GM12878 (cell line): ENCODE measurements around the gene HDDC2. TPM values are rescaled to one million over a fixed set of nuclear protein-coding genes. Genes with fewer than 3 reads are reported as not detected.

Source experiments
- ATAC-seq: fragments of 200-7000 bp; cut with Tn5 transposase; 3 replicates; pipeline ENCODE4 v1.9.1; 2020; ENCODE audit warnings: mild to moderate bottlenecking, moderate library complexity
- BruUV-seq: library from RNA; stranded (reverse); fragments of 400-500 nt; replicated peaks from 2 replicates; lab custom pipeline; 2021; lab: Mats Ljungman, UMichigan
- CTCF ChIA-PET: fragments of 300-600 bp; sonication (Branson Sonifier 250); formaldehyde crosslinking; extraction: SDS; loops from one replicate; lab custom pipeline; 2021; ENCODE audit warnings: inconsistent platforms; lab: Yijun Ruan, JAX
- POLR2A ChIA-PET: fragments of 350-600 bp; formaldehyde crosslinking; extraction: SDS; loops from one replicate; lab custom pipeline; 2021; ENCODE audit warnings: inconsistent platforms; lab: Charles Lee
- RAD21 ChIA-PET: fragments of 300-600 bp; sonication (Branson Sonifier 250); formaldehyde crosslinking; loops from one replicate; lab custom pipeline; 2023; ENCODE audit warnings: antibody characterized with exemption; ENCODE audit not compliant: unreplicated experiment; lab: Charles Lee
- SMC1A ChIA-PET: fragments of 300-600 bp; sonication (Branson Sonifier 250); formaldehyde crosslinking; loops from one replicate; lab custom pipeline; 2023; ENCODE audit not compliant: unreplicated experiment, uncharacterized antibody; lab: Charles Lee
- DNase-seq: peaks from one replicate; pipeline ENCODE4 v3.0.0-alpha.2; 2011; ENCODE audit warnings: low read depth, low spot score
- FAIRE-seq: peaks from 3 replicates; lab custom pipeline; 2011; peaks lifted over from hg19 to GRCh38; lab: Jason Lieb, UNC
- H2AFZ ChIP-seq: 2 replicates; pipeline ENCODE4 v1.6.0; 2011; ENCODE audit warnings: low read depth, low read length, control low read depth; ENCODE audit not compliant: control insufficient read depth
- H3K27ac ChIP-seq: 2 replicates; pipeline ENCODE4 v1.5.1; 2011; ENCODE audit warnings: control low read depth; ENCODE audit not compliant: control insufficient read depth, insufficient read depth
- H3K27me3 ChIP-seq, 2 experiments: replicated peaks in 1 of 2; 2 replicates each; pipeline versions ENCODE4 v1.6.0 to v1.6.1; 2011; ENCODE audit warnings: low read length in 1 of 2; ENCODE audit not compliant: control insufficient read depth in 2 of 2, insufficient read depth in 2 of 2
- H3K36me3 ChIP-seq, 2 experiments: 2 replicates each; pipeline ENCODE4 v1.5.1; 2011; ENCODE audit warnings: low read length in 1 of 2; ENCODE audit not compliant: control insufficient read depth in 2 of 2, insufficient read depth in 2 of 2
- H3K4me1 ChIP-seq: 2 replicates; pipeline ENCODE4 v1.6.1; 2011; ENCODE audit warnings: mild to moderate bottlenecking, low read length, moderate library complexity, mixed read lengths; ENCODE audit not compliant: control insufficient read depth, insufficient read depth
- H3K4me2 ChIP-seq: 2 replicates; pipeline ENCODE4 v1.6.0; 2011; ENCODE audit warnings: control low read depth; ENCODE audit not compliant: control insufficient read depth, insufficient read depth
- H3K4me3 ChIP-seq: fragments of 200-600 bp; sonication (generic); 2 replicates; pipeline ENCODE4 v1.5.1; 2016
- H3K79me2 ChIP-seq: 2 replicates; pipeline ENCODE4 v1.6.0; 2011; ENCODE audit warnings: low read length; ENCODE audit not compliant: control insufficient read depth, insufficient read depth
- H3K9ac ChIP-seq: 2 replicates; pipeline ENCODE4 v1.8.0; 2011; ENCODE audit warnings: low read length, control low read depth, mixed read lengths; ENCODE audit not compliant: control insufficient read depth, insufficient read depth
- H3K9me3 ChIP-seq: replicated peaks from 3 replicates; pipeline ENCODE4 v1.5.1; 2011; ENCODE audit warnings: mild to moderate bottlenecking, low read length; ENCODE audit not compliant: control insufficient read depth, insufficient read depth
- H4K20me1 ChIP-seq: 2 replicates; pipeline ENCODE4 v1.6.0; 2011; ENCODE audit not compliant: control insufficient read depth, insufficient read depth
- BCL11A ChIP-seq: IDR thresholded peaks from 2 replicates; pipeline ENCODE4 v1.6.1; 2011; ENCODE audit warnings: low read depth, low read length
- CHD1 ChIP-seq: IDR thresholded peaks from 2 replicates; pipeline ENCODE4 v1.6.1; 2012; ENCODE audit warnings: low read depth, low read length, improper control_type of control experiment
- FOS ChIP-seq: IDR thresholded peaks from 3 replicates; pipeline ENCODE4 v1.6.1; 2011; ENCODE audit warnings: borderline replicate concordance; ENCODE audit not compliant: insufficient read length; ENCODE audit errors: extremely low read depth
- GABPA ChIP-seq: IDR thresholded peaks from 2 replicates; pipeline ENCODE4 v1.6.1; 2014; ENCODE audit warnings: antibody characterized with exemption, low read depth, mild to moderate bottlenecking, inconsistent platforms
- HCFC1 ChIP-seq: fragments of 150-350 bp; IDR thresholded peaks from 2 replicates; pipeline ENCODE4 v1.6.1; 2014; ENCODE audit warnings: low read length
- HDGF ChIP-seq: fragments of 450-650 bp; IDR thresholded peaks from 2 replicates; pipeline ENCODE4 v1.6.1; 2016; ENCODE audit warnings: antibody characterized with exemption
- KDM1A ChIP-seq: fragments of 200-600 bp; sonication (generic); IDR thresholded peaks from 2 replicates; pipeline ENCODE4 v1.6.1; 2016; ENCODE audit warnings: borderline replicate concordance
- NBN ChIP-seq: fragments of 450-650 bp; IDR thresholded peaks from 2 replicates; pipeline ENCODE4 v1.6.1; 2016
- NRF1 ChIP-seq: conservative IDR thresholded peaks from 2 replicates; pipeline ENCODE4 v1.6.1; 2011; ENCODE audit warnings: mild to moderate bottlenecking, low read depth, low read length, improper control_type of control experiment
- PAX5 ChIP-seq: IDR thresholded peaks from 2 replicates; pipeline ENCODE4 v1.6.1; 2011; ENCODE audit warnings: low read depth, low read length, borderline replicate concordance
- POLR2A ChIP-seq: IDR thresholded peaks from 2 replicates; pipeline ENCODE4 v1.6.1; 2011; ENCODE audit warnings: low read depth, mild to moderate bottlenecking, low read length
- SP1 ChIP-seq: IDR thresholded peaks from one replicate; pipeline ENCODE4 v1.6.1; 2011; ENCODE audit warnings: low read depth, low read length
- SREBF1 ChIP-seq: IDR thresholded peaks from 2 replicates; pipeline ENCODE4 v1.6.1; 2012; ENCODE audit warnings: mild to moderate bottlenecking, low read length
- TCF7 ChIP-seq: IDR thresholded peaks from 2 replicates; pipeline ENCODE4 v1.6.1; 2014; ENCODE audit warnings: antibody characterized with exemption, borderline replicate concordance
- WGBS: methylation state at CpG from one replicate; pipeline ENCODE4 v1.1.6; 2016; ENCODE audit warnings: low lambda C conversion rate; ENCODE audit not compliant: insufficient replicate concordance, insufficient coverage; ENCODE audit errors: missing lambda C conversion rate; 5-methylcytosine and 5-hydroxymethylcytosine counted together
- in situ Hi-C: fragments of 300-500 bp; cut with MboI; formaldehyde crosslinking; loops from 9 replicates; pipeline ENCODE4 v1.14.3; 2018; ENCODE audit warnings: mixed read lengths
- intact Hi-C: fragments of 100-400 bp; cut with micrococcal nuclease; formaldehyde crosslinking; loops from one replicate; pipeline ENCODE4 v1.14.2; 2022; ENCODE audit not compliant: unreplicated experiment
- polyA plus RNA-seq, 11 experiments: library from polyadenylated mRNA; depleted of rRNA in 4 of 11; unstranded in 6 of 11; stranded (reverse) in 5 of 11; fragments of >200 nt; fragmentation: Nextera tagmentation in 4 of 11; fragmentation: Illumina TruSeq in 1 of 11; extraction: Ambion mirVana in 4 of 11; extraction: Trizol in 1 of 11; gene quantifications; 1 replicate in 1 of 11; 2 replicates in 10 of 11; pipeline versions ENCODE4 v1.2.1 to v1.2.3, GENCODE V29; 2011 to 2016; ENCODE audit warnings: inconsistent platforms in 2 of 11, missing spikeins in 2 of 11, low read depth in 1 of 11
- total RNA-seq, 4 experiments: library from RNA; depleted of rRNA in 3 of 4; stranded (reverse); fragments of >200 nt in 3 of 4; fragmentation: Illumina TruSeq in 1 of 4; extraction: Trizol in 1 of 4; gene quantifications; 2 replicates each; pipeline versions ENCODE4 v1.2.1 to v1.2.3, GENCODE V29; 2013 to 2021
- TF ChIP-seq, protein P1 (sequence below): IDR thresholded peaks from 2 replicates; pipeline ENCODE4 v1.6.1; 2012; ENCODE audit warnings: low read length, inconsistent platforms
- TF ChIP-seq, protein P2 (sequence below): IDR thresholded peaks from 2 replicates; pipeline ENCODE4 v1.6.1; 2011; ENCODE audit warnings: borderline replicate concordance, low read depth, mild to moderate bottlenecking, moderate library complexity, low read length; ENCODE audit not compliant: insufficient read depth, poor library complexity, severe bottlenecking
- TF ChIP-seq, protein P3 (sequence below): fragments of 150-350 bp; IDR thresholded peaks from 2 replicates; pipeline ENCODE4 v1.6.1; 2014; ENCODE audit warnings: mild to moderate bottlenecking, low read depth, low read length

HDDC2 gene
- total and polyA plus RNA-seq, 10 of the 15 experiments (the other 5 are each of a cell fraction or from before 2014, with no cell fraction given), result 54.5 to 148 (median 92.7) TPM

DNA sequence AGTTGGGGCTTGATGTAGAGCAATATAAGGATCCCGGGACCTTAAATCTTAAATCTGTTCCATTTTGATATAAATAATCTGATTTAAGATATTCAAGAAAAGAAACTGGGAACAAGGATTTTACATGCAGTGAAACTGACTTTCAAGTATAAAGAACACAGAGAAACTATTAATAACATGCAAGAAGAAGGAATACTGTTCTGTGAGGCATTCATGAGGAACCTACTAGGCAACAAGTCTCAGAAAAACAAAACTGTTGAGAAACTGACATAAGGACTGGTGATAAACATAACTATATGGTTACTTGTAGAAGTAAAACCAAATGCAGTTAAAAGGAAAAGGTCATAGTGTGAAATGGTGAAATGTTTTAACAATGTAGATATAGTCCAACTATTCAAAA is 15.8 kb downstream of the HDDC2 start:
- in situ Hi-C loops (no loop called here), intact Hi-C loops (no loop called here)
- Histone ChIP-seq H3K4me2 (no peak overlapping the region), H3K27me3 (no peaks in the 10 kb centered on the region), H3K9ac (no peak overlapping the region), H4K20me1 (no peaks in the 10 kb centered on the region), H3K36me3 (peaks cover 4 to 13% of the 10 kb centered on the region in 2 experiments), H3K27ac (no peak overlapping the region), H3K79me2 (no peaks in the 10 kb centered on the region), H3K4me3 (no peak overlapping the region), H3K9me3 (peaks cover 1% of the 10 kb centered on the region), H3K4me1 (no peaks in the 10 kb centered on the region), H2AFZ (no peak overlapping the region)
- no peak for DNase-seq
- BruUV-seq, result no TSS peak
- no peak for TF ChIP-seq BCL11A
- no peak for TF ChIP-seq FOS
- no peak for TF ChIP-seq TCF7
- no peak for TF ChIP-seq POLR2A
- TF ChIP-seq, protein P1, sequence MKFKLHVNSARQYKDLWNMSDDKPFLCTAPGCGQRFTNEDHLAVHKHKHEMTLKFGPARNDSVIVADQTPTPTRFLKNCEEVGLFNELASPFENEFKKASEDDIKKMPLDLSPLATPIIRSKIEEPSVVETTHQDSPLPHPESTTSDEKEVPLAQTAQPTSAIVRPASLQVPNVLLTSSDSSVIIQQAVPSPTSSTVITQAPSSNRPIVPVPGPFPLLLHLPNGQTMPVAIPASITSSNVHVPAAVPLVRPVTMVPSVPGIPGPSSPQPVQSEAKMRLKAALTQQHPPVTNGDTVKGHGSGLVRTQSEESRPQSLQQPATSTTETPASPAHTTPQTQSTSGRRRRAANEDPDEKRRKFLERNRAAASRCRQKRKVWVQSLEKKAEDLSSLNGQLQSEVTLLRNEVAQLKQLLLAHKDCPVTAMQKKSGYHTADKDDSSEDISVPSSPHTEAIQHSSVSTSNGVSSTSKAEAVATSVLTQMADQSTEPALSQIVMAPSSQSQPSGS, result no peak
- TF ChIP-seq, protein P2, sequence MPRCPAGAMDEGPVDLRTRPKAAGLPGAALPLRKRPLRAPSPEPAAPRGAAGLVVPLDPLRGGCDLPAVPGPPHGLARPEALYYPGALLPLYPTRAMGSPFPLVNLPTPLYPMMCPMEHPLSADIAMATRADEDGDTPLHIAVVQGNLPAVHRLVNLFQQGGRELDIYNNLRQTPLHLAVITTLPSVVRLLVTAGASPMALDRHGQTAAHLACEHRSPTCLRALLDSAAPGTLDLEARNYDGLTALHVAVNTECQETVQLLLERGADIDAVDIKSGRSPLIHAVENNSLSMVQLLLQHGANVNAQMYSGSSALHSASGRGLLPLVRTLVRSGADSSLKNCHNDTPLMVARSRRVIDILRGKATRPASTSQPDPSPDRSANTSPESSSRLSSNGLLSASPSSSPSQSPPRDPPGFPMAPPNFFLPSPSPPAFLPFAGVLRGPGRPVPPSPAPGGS, result no peak
- TF ChIP-seq NRF1, result no peak
- TF ChIP-seq, protein P3, sequence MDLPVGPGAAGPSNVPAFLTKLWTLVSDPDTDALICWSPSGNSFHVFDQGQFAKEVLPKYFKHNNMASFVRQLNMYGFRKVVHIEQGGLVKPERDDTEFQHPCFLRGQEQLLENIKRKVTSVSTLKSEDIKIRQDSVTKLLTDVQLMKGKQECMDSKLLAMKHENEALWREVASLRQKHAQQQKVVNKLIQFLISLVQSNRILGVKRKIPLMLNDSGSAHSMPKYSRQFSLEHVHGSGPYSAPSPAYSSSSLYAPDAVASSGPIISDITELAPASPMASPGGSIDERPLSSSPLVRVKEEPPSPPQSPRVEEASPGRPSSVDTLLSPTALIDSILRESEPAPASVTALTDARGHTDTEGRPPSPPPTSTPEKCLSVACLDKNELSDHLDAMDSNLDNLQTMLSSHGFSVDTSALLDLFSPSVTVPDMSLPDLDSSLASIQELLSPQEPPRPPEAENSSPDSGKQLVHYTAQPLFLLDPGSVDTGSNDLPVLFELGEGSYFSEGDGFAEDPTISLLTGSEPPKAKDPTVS, result no peak
- TF ChIP-seq SP1, result no peak
- no peak for TF ChIP-seq PAX5
- no peak for TF ChIP-seq NBN
- no peak for TF ChIP-seq HDGF
- no peak for TF ChIP-seq KDM1A
- TF ChIP-seq CHD1, result no peak
- no peak for TF ChIP-seq SREBF1
- no peak for TF ChIP-seq GABPA
- no peak for TF ChIP-seq HCFC1
- FAIRE-seq, result no peak
- ChIA-PET CTCF (no interaction called here), POLR2A (no interaction called here), SMC1A (no interaction called here), RAD21 (no interaction called here)
- no peak for ATAC-seq
- 100% methylated on average over 1 of the region's 1 CpG for WGBS
